ENCODE measurements around the gene AMHR2. TPM values are rescaled to one million over a fixed set of nuclear protein-coding genes. Genes with fewer than 3 reads are reported as not detected.
A peak's percentile ranks its signal among the peaks of the same experiment; 100 is the strongest.

The AMHR2 gene
- total RNA-seq, 1 experiment from 2014 or later: not detected

DNA sequence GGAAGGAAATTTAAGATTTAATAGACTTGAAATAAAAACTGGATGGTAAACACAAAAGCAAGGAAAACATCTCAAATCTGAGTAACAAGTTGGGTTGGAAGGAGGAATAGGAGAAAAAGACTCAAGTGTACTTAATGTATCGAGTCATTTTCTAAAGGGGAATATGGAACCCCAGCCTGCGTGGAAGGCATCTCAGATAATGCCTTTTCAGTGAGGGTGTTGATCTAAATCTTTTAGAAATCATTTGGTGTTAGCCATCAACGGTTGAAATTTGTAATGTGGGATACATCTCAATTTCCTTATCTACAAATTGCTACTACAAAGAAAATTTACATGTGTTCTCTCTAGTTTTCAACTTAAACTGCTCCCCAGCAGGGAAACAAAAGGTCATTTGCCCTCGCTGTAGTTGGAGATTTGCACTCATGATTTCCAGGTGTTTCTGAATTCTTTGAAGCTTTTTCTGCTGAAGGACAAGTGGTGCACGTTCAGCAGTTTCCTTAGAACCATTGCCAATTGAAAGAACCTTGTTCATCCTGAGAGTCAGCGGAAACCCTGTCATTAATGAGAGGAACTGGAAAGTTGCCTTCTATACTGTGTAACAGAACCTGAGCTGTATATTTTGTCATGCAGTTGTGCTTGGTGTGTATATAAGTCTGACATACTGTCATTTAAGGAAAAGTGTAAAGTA lies 30.4 kb downstream of the AMHR2 start:
- intact Hi-C loops (cut with micrococcal nuclease; ENCODE audit: unreplicated experiment): no loop called here
- no peak overlapping the region for H3K27ac ChIP-seq (ENCODE audit: low read depth, low read length, poor library complexity, severe bottlenecking)
- CTCF ChIA-PET: no interaction called here

DNA sequence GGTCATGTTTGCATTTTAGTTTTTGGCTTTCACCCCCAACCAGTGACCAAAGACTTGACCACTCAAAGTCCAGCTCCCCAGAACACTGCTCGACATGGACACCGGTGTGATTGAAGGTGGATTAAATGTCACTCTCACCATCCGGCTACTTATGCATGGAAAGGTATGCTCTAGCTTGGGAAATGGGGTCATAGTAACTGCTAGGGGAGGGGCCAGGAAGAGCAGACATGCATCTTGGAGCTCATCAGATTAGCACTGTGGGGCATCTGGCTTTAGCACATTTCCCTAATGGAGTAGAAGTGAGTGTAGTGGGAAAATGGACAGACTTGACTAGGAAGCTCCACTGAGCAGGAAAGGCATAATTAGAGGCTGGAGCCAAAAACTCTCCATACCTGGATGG lies 31.1 kb downstream of the AMHR2 start:
- H3K9me3 ChIP-seq (ENCODE audit: low read depth, low read length, poor library complexity, severe bottlenecking): no peaks in the 10 kb centered on the region
- H3K4me3 ChIP-seq (ENCODE audit: low read depth, low read length, poor library complexity, severe bottlenecking): no peak overlapping the region
- peaks cover 19% of the 10 kb centered on the region for H3K4me1 ChIP-seq (ENCODE audit: insufficient read depth, low read length, poor library complexity, severe bottlenecking)
- no peaks in the 10 kb centered on the region for H3K27me3 ChIP-seq (replicated peaks; ENCODE audit: insufficient read depth, low read depth, low read length, poor library complexity)
- no peak for DNase-seq (ENCODE audit: low spot score)
- intact Hi-C loops (cut with micrococcal nuclease; ENCODE audit: unreplicated experiment): no loop called here
- CTCF ChIA-PET: no interaction called here
- no peak overlapping the region for H3K27ac ChIP-seq (ENCODE audit: low read depth, low read length, poor library complexity, severe bottlenecking)
- POLR2A ChIA-PET (ENCODE audit: low non-redundant PET): no interaction called here
- peaks cover 63% of the 10 kb centered on the region for H3K36me3 ChIP-seq (ENCODE audit: insufficient read depth, low read length, poor library complexity, severe bottlenecking)
- no peak for TF ChIP-seq EZH2 (IDR thresholded peaks at IDR 0.05; ENCODE audit: borderline replicate concordance, low read depth, low read length, poor library complexity, severe bottlenecking)
- TF ChIP-seq, protein P1, sequence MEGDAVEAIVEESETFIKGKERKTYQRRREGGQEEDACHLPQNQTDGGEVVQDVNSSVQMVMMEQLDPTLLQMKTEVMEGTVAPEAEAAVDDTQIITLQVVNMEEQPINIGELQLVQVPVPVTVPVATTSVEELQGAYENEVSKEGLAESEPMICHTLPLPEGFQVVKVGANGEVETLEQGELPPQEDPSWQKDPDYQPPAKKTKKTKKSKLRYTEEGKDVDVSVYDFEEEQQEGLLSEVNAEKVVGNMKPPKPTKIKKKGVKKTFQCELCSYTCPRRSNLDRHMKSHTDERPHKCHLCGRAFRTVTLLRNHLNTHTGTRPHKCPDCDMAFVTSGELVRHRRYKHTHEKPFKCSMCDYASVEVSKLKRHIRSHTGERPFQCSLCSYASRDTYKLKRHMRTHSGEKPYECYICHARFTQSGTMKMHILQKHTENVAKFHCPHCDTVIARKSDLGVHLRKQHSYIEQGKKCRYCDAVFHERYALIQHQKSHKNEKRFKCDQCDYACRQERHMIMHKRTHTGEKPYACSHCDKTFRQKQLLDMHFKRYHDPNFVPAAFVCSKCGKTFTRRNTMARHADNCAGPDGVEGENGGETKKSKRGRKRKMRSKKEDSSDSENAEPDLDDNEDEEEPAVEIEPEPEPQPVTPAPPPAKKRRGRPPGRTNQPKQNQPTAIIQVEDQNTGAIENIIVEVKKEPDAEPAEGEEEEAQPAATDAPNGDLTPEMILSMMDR (conservative IDR thresholded peaks at IDR 0.05; ENCODE audit: low read depth, low read length): no peak
- no TSS peak for BruUV-seq (replicated peaks)

More for the DNA sequence above, 30.4 kb downstream of the AMHR2 start:
- no peak for DNase-seq (ENCODE audit: low spot score)
- POLR2A ChIA-PET (ENCODE audit: low non-redundant PET): no interaction called here
- Histone ChIP-seq H3K4me1 (ENCODE audit: insufficient read depth, low read length, poor library complexity, severe bottlenecking) (peaks cover 18% of the 10 kb centered on the region), H3K9me3 (ENCODE audit: low read depth, low read length, poor library complexity, severe bottlenecking) (no peaks in the 10 kb centered on the region), H3K27me3 (replicated peaks; ENCODE audit: insufficient read depth, low read depth, low read length, poor library complexity) (no peaks in the 10 kb centered on the region), H3K4me3 (ENCODE audit: low read depth, low read length, poor library complexity, severe bottlenecking) (peak overlapping the region; percentile 94), H3K36me3 (ENCODE audit: insufficient read depth, low read length, poor library complexity, severe bottlenecking) (peaks cover 57% of the 10 kb centered on the region)
- BruUV-seq (replicated peaks): no TSS peak
- TF ChIP-seq EZH2 (IDR thresholded peaks at IDR 0.05; ENCODE audit: borderline replicate concordance, low read depth, low read length, poor library complexity, severe bottlenecking): no peak
- TF ChIP-seq, protein P1 (conservative IDR thresholded peaks at IDR 0.05; ENCODE audit: low read depth, low read length): no peak

- Histone ChIP-seq H3K4me3 (ENCODE audit: low read depth, low read length, poor library complexity, severe bottlenecking) (no peak overlapping the region), H3K4me1 (ENCODE audit: insufficient read depth, low read length, poor library complexity, severe bottlenecking) (peaks cover 26% of the 10 kb centered on the region), H3K36me3 (ENCODE audit: insufficient read depth, low read length, poor library complexity, severe bottlenecking) (peaks cover 84% of the 10 kb centered on the region), H3K27ac (ENCODE audit: low read depth, low read length, poor library complexity, severe bottlenecking) (no peak overlapping the region), H3K9me3 (ENCODE audit: low read depth, low read length, poor library complexity, severe bottlenecking) (no peaks in the 10 kb centered on the region), H3K27me3 (replicated peaks; ENCODE audit: insufficient read depth, low read depth, low read length, poor library complexity) (no peaks in the 10 kb centered on the region)
- TF ChIP-seq, protein P1 (conservative IDR thresholded peaks at IDR 0.05; ENCODE audit: low read depth, low read length): no peak
- no peak for TF ChIP-seq EZH2 (IDR thresholded peaks at IDR 0.05; ENCODE audit: borderline replicate concordance, low read depth, low read length, poor library complexity, severe bottlenecking)
- BruUV-seq (replicated peaks): no TSS peak
- no peak for DNase-seq (ENCODE audit: low spot score)
- ChIA-PET POLR2A (ENCODE audit: low non-redundant PET) (no interaction called here), CTCF (no interaction called here)
- intact Hi-C loops (cut with micrococcal nuclease; ENCODE audit: unreplicated experiment): no loop called here
Measured at GRCh38 chr12:53456654-53457366, 33.2 kb downstream of the AMHR2 start.
